Forelimb muscle (tissue), 1 donor: Measurements from ENCODE around the gene C11orf86. TPM values are rescaled to one million over a fixed set of nuclear protein-coding genes. Genes with fewer than 3 reads are reported as not detected.

Source experiments
- DNase-seq: peaks from one replicate; pipeline ENCODE4 v3.0.0-alpha.2; 2013; ENCODE audit warnings: low read depth
- polyA plus RNA-seq: library from polyadenylated mRNA; unstranded; fragments of 120-200 nt; gene quantifications from one replicate; pipeline ENCODE4 v1.2.1, GENCODE V29; 2013; ENCODE audit not compliant: insufficient read length

The C11orf86 gene
- polyA plus RNA-seq, 1 donor: not detected

DNA sequence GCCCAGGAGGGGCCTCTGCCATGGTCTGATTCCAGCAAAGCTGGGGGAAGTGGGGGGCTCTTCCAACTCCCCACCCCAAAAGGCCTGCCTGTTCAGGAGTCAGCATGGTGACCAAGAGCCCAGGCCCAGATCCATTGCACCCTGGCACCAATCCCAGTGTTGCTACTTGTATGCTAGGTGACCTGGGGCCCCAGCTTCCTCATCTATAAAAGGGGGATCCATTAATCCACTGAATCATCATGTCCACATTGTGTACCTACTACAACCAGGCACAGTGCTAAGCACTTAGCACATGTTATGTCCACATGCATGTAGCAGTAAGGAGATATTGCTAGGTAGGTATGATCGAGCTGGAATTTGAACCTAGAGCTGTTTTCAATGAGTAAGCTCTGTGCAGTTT lies 49.9 kb downstream of the C11orf86 start:
- no peak for DNase-seq

DNA sequence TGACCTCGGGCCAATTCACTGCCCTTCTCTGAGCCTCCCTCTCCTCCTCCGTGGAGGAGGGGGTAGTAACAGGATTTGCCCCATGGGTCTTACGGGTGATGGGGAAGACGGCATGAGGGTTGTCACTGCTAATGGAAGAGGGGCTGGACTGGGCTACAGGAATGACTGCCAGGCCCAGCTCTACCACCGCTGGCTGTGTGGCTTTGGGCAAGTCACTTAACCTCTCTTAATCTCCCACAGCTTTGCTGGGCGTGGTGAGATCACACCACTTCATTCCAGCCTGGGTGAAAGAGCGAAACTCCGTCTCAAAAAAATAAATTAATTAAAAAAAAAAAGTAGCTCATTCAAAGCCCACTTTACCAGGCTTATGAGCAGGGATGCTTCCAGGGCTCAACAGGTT lies 50.6 kb downstream of the C11orf86 start:
- DNase-seq: no peak

Other genes with a start within 250 kb of the C11orf86 start
- gene SPTBN2, start 246.1 kb upstream of the C11orf86 start, polyA plus RNA-seq: 15.9 TPM
- 12.1 TPM for gene RCE1, start 131.9 kb upstream of the C11orf86 start, polyA plus RNA-seq
- gene LRFN4, start 118.2 kb upstream of the C11orf86 start, polyA plus RNA-seq: 24.1 TPM
- 18.6 TPM for gene PC, start 16.9 kb upstream of the C11orf86 start, polyA plus RNA-seq
- 0.10 TPM for gene SYT12, start 47.8 kb downstream of the C11orf86 start, polyA plus RNA-seq
- gene RHOD, start 81.5 kb downstream of the C11orf86 start, polyA plus RNA-seq: 18.5 TPM
- 51.6 TPM for gene KDM2A, start 144.0 kb downstream of the C11orf86 start, polyA plus RNA-seq